ENCODE data around the gene UMPS.

GRCh38 chr3:124694486-124694885 lies 35.8 kb upstream of the UMPS start:
- TF ChIP-seq POLR2A (IDR thresholded peaks at IDR 0.05; ENCODE audit: low read depth, low read length), result no peak
- TF ChIP-seq POLR2AphosphoS5 (IDR thresholded peaks at IDR 0.05; ENCODE audit: low read depth, low read length), result no peak
- TF ChIP-seq SPI1 (IDR thresholded peaks at IDR 0.05; ENCODE audit: low read depth, low read length), result no peak

Measured in GM12891 (cell line).